ENCODE data around the gene TIAM1.

GRCh38 chr21:31352836-31353235 lies 8.8 kb upstream of the TIAM1 start:
- TF ChIP-seq CTCF (IDR thresholded peaks at IDR 0.05) (no peak), POLR2A (IDR thresholded peaks at IDR 0.05) (no peak)

All from adrenal gland (tissue), 5 donors.